Fibroblast of lung (primary cell): Measurements from ENCODE around the gene ADORA2B.

ENCODE experiments used
- CTCF ChIP-seq, 2 donors: IDR thresholded peaks in 1 of 2; conservative IDR thresholded peaks in 1 of 2; 1 replicate in 1 of 2; 2 replicates in 1 of 2; pipeline ENCODE4 v1.5.1; 2011 to 2012; ENCODE audit warnings: low read length in 2 of 2, control low read depth in 1 of 2, inconsistent platforms in 1 of 2, low read depth in 1 of 2, mild to moderate bottlenecking in 1 of 2
- EZH2 ChIP-seq: IDR thresholded peaks from 2 replicates; pipeline ENCODE4 v1.5.1; 2012; ENCODE audit warnings: low read length, control low read depth, mild to moderate bottlenecking; ENCODE audit errors: missing control alignments

DNA sequence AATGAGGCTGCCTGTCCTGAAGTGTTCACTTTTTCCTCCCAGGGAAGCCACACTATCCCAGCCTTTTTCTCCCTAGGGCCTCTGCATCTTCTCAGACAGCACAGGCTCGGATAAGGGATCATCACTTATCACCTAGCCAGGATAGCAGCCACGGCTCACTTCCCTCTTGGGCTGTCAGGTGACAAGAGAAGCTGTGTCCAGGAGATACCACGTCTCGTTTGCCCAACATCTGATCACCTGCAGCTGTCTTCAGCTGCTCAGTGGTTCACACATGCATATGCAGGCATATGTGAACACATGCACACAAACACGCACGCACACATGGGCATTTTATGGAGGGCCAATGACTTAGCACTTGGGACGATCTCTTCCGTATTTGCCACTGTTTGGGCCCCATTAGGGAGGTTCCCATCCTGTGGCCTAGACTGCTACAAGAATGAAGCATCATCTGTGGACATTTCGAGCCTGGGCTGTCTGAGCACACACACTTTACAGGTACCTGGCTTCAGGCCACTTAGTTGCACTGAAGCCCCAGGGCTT lies 32.4 kb upstream of the ADORA2B start:
- TF ChIP-seq CTCF (conservative IDR thresholded peaks at IDR 0.05 in 1 of 2, IDR thresholded peaks at IDR 0.05 in 1 of 2; ENCODE audit: low read depth in 1 of 2, low read length in 2 of 2) (no peak), EZH2 (no peak)
